HepG2 (cell line): ENCODE results near the gene TRPM5. TPM values are rescaled to one million over a fixed set of nuclear protein-coding genes. Genes with fewer than 3 reads are reported as not detected.

Experiments used
- DMAP1 ChIP-seq: IDR thresholded peaks from 2 replicates; pipeline ENCODE4 v1.6.1; 2016
- EEA1 ChIP-seq: sonication (generic); formaldehyde crosslinking; IDR thresholded peaks from 2 replicates; pipeline ENCODE4 v1.5.1; 2020; ENCODE audit warnings: mild to moderate bottlenecking, missing genetic modification reagents, borderline replicate concordance
- ESRRA ChIP-seq: sonication (generic); formaldehyde crosslinking; IDR thresholded peaks from 2 replicates; pipeline ENCODE4 v1.5.1; 2020; ENCODE audit warnings: mild to moderate bottlenecking, low read depth, missing genetic modification reagents
- GFI1 ChIP-seq: sonication (generic); formaldehyde crosslinking; IDR thresholded peaks from 2 replicates; pipeline ENCODE4 v1.5.0; 2020; ENCODE audit warnings: missing genetic modification reagents, mild to moderate bottlenecking, borderline replicate concordance
- JDP2 ChIP-seq: sonication (generic); formaldehyde crosslinking; IDR thresholded peaks from 2 replicates; pipeline ENCODE4 v1.8.1; 2022; ENCODE audit warnings: missing genetic modification reagents, borderline replicate concordance
- KLF9 ChIP-seq: IDR thresholded peaks from 2 replicates; pipeline ENCODE4 v1.6.1; 2016; ENCODE audit warnings: low read depth
- NR1H2 ChIP-seq: sonication (generic); formaldehyde crosslinking; IDR thresholded peaks from 2 replicates; pipeline ENCODE4 v1.8.1; 2022; ENCODE audit warnings: low read depth, missing genetic modification reagents, borderline replicate concordance
- PRMT3 ChIP-seq: sonication (generic); formaldehyde crosslinking; IDR thresholded peaks from 2 replicates; pipeline ENCODE4 v1.8.1; 2022; ENCODE audit warnings: low read depth, mild to moderate bottlenecking, moderate library complexity, missing genetic modification reagents, borderline replicate concordance
- TMF1 ChIP-seq: sonication (generic); formaldehyde crosslinking; IDR thresholded peaks from 2 replicates; pipeline ENCODE4 v1.8.1; 2022; ENCODE audit warnings: low read depth, missing genetic modification reagents
- WIZ ChIP-seq: sonication (generic); formaldehyde crosslinking; IDR thresholded peaks from 2 replicates; pipeline ENCODE4 v1.5.1; 2020; ENCODE audit warnings: mild to moderate bottlenecking, missing genetic modification reagents
- ZNF318 ChIP-seq: sonication (generic); formaldehyde crosslinking; IDR thresholded peaks from 2 replicates; pipeline ENCODE4 v1.4.0; 2020; ENCODE audit warnings: mild to moderate bottlenecking, missing genetic modification reagents
- ZNF468 ChIP-seq: sonication (generic); formaldehyde crosslinking; IDR thresholded peaks from 2 replicates; pipeline ENCODE4 v1.8.0; 2022; ENCODE audit warnings: mild to moderate bottlenecking, moderate library complexity, missing genetic modification reagents
- ZNF839 ChIP-seq: sonication (generic); formaldehyde crosslinking; IDR thresholded peaks from 2 replicates; pipeline ENCODE4 v1.4.0; 2020; ENCODE audit warnings: missing genetic modification reagents, mild to moderate bottlenecking, borderline replicate concordance
- polyA plus RNA-seq, 8 experiments: library from polyadenylated mRNA; depleted of rRNA in 3 of 8; stranded (reverse) in 7 of 8; unstranded in 1 of 8; fragments of >200 nt; fragmentation: Illumina TruSeq in 4 of 8; extraction: Trizol in 4 of 8; gene quantifications; 2 replicates each; pipeline versions ENCODE4 v1.2.1 to v1.2.3, GENCODE V29; 2011 to 2016; ENCODE audit warnings: low read depth in 4 of 8, missing spikeins in 1 of 8, mixed read lengths in 1 of 8; ENCODE audit not compliant: insufficient read depth in 1 of 8
- total RNA-seq, 5 experiments: library from RNA; depleted of rRNA; stranded (reverse); fragments of >200 nt; fragmentation: Illumina TruSeq; extraction: Trizol; gene quantifications; 2 replicates each; pipeline ENCODE4 v1.2.3, GENCODE V29; 2016; ENCODE audit warnings: low read depth in 1 of 5
- TF ChIP-seq, protein P1 (sequence below): sonication (generic); formaldehyde crosslinking; IDR thresholded peaks from 2 replicates; pipeline ENCODE4 v1.4.0; 2020; ENCODE audit warnings: mild to moderate bottlenecking, missing genetic modification reagents
- TF ChIP-seq, protein P2 (sequence below): IDR thresholded peaks from 2 replicates; pipeline ENCODE4 v1.6.1; 2018; ENCODE audit warnings: missing genetic modification reagents
- TF ChIP-seq, protein P3 (sequence below), 2 experiments: fragments of 450-650 bp in 1 of 2; sonication (generic) in 1 of 2; formaldehyde crosslinking; IDR thresholded peaks; 2 replicates each; pipeline versions ENCODE4 v1.5.0 to v1.8.0; 2020 to 2022; ENCODE audit warnings: mild to moderate bottlenecking in 1 of 2, missing genetic modification reagents in 1 of 2

The TRPM5 gene
- total and polyA plus RNA-seq, 2 of the 13 experiments (the other 11 are each of a cell fraction or from before 2014, with no cell fraction given) = 0.12 TPM; not detected in 1

DNA sequence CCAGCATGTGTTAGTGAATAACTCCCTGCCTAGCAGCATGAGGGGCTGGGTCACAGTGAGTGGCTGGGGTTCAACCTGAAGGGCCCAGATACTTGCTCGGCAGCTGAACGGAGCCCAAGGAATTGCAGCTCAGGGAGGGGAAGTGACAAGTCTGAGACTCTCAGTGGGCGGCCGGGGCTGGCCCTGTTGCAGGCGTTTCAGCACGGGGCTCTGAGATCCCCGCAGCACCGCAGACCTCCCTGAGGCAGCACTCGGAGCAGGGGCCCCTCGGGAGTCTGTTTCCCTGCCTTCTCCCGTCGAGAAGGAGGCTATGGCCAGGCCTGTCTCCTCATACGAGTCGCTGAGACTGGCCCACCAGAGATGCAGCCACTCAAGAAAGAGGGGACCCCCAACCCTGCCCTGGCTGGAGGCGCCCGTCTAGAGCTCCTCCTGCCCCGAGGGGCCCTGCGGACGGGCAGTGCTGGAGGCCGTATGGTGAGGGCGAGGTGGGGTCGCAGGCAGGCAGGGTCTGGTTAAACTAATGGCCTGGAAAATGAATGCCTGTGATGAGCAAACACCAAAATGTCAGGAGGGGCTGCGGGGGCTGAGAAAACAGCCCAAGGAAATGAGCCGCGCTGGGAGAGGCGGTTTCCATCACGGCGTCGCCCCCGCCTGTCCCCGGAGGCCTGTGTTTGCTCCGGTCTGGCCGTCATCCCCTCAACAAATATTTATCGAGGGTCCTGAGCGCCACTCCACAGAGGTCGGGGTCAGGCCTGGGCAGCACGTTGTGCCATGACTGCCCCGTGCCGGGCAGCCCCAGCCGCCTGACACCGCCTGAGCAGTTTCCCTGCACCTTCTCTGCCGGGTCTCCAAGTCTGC, 34.5 kb downstream of the TRPM5 start (continued):
- no peak for TF ChIP-seq NR1H2 (CRISPR knock-in tag)
- TF ChIP-seq PRMT3 (CRISPR knock-in tag) = no peak
- no peak for TF ChIP-seq EEA1 (CRISPR knock-in tag)
- TF ChIP-seq, protein P1, sequence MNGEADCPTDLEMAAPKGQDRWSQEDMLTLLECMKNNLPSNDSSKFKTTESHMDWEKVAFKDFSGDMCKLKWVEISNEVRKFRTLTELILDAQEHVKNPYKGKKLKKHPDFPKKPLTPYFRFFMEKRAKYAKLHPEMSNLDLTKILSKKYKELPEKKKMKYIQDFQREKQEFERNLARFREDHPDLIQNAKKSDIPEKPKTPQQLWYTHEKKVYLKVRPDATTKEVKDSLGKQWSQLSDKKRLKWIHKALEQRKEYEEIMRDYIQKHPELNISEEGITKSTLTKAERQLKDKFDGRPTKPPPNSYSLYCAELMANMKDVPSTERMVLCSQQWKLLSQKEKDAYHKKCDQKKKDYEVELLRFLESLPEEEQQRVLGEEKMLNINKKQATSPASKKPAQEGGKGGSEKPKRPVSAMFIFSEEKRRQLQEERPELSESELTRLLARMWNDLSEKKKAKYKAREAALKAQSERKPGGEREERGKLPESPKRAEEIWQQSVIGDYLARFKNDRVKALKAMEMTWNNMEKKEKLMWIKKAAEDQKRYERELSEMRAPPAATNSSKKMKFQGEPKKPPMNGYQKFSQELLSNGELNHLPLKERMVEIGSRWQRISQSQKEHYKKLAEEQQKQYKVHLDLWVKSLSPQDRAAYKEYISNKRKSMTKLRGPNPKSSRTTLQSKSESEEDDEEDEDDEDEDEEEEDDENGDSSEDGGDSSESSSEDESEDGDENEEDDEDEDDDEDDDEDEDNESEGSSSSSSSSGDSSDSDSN (CRISPR knock-in tag) = peak; percentile 54; the same call in 1 of the 2 replicates
- no peak for TF ChIP-seq ZNF318 (CRISPR knock-in tag)
- no peak for TF ChIP-seq KLF9
- TF ChIP-seq GFI1 (CRISPR knock-in tag) = peak; percentile 45; the same call in 1 of the 2 replicates
- TF ChIP-seq WIZ (CRISPR knock-in tag) = no peak
- no peak for TF ChIP-seq ESRRA (CRISPR knock-in tag)
- no peak for TF ChIP-seq JDP2 (CRISPR knock-in tag)
- TF ChIP-seq, protein P2, sequence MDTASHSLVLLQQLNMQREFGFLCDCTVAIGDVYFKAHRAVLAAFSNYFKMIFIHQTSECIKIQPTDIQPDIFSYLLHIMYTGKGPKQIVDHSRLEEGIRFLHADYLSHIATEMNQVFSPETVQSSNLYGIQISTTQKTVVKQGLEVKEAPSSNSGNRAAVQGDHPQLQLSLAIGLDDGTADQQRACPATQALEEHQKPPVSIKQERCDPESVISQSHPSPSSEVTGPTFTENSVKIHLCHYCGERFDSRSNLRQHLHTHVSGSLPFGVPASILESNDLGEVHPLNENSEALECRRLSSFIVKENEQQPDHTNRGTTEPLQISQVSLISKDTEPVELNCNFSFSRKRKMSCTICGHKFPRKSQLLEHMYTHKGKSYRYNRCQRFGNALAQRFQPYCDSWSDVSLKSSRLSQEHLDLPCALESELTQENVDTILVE (CRISPR knock-in tag) = peak; percentile 34; the same call in 1 of the 2 replicates
- TF ChIP-seq, protein P3, sequence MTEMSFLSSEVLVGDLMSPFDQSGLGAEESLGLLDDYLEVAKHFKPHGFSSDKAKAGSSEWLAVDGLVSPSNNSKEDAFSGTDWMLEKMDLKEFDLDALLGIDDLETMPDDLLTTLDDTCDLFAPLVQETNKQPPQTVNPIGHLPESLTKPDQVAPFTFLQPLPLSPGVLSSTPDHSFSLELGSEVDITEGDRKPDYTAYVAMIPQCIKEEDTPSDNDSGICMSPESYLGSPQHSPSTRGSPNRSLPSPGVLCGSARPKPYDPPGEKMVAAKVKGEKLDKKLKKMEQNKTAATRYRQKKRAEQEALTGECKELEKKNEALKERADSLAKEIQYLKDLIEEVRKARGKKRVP (CRISPR knock-in tag; IDR thresholded peaks at IDR 0.05) = no peak
- no peak for TF ChIP-seq ZNF468
- no peak for TF ChIP-seq ZNF839
- no peak for TF ChIP-seq TMF1
- TF ChIP-seq DMAP1 (CRISPR knock-in tag) = no peak
